K562 (cell line): ENCODE data around the gene PRPS2. TPM values are rescaled to one million over a fixed set of nuclear protein-coding genes. Genes with fewer than 3 reads are reported as not detected.
A peak's percentile ranks its signal among the peaks of the same experiment; 100 is the strongest.

Experiments
- IFI16 ChIP-seq: fragments of 250-450 bp; sonication (Bioruptor Pico); IDR thresholded peaks from 2 replicates; pipeline ENCODE4 v2.1.2; 2022; ENCODE audit warnings: mild to moderate bottlenecking, inconsistent platforms
- MTF1 ChIP-seq: fragments of 250-450 bp; sonication (Bioruptor Pico); IDR thresholded peaks from 2 replicates; pipeline ENCODE4 v1.9.0; 2021; ENCODE audit warnings: moderate library complexity, mild to moderate bottlenecking, inconsistent platforms, borderline replicate concordance
- PHB ChIP-seq: fragments of 250-450 bp; sonication (Bioruptor Pico); IDR thresholded peaks from 2 replicates; pipeline ENCODE4 v1.5.0; 2021
- PHB2 ChIP-seq: fragments of 450-650 bp; IDR thresholded peaks from 2 replicates; pipeline ENCODE4 v1.6.1; 2017; ENCODE audit warnings: low read depth
- SMC3 ChIP-seq: conservative IDR thresholded peaks from 2 replicates; pipeline ENCODE4 v1.6.1; 2011; ENCODE audit warnings: low read depth, low read length, improper control_type of control experiment; ENCODE audit not compliant: insufficient read depth
- TCF3 ChIP-seq: sonication (generic); formaldehyde crosslinking; IDR thresholded peaks from 2 replicates; pipeline ENCODE4 v1.4.0; 2020; ENCODE audit warnings: mild to moderate bottlenecking, missing genetic modification reagents
- polyA plus RNA-seq, 8 experiments: library from polyadenylated mRNA; depleted of rRNA in 4 of 8; stranded (reverse) in 5 of 8; unstranded in 3 of 8; fragments of >200 nt; fragmentation: Nextera tagmentation in 2 of 8; fragmentation: Illumina TruSeq in 1 of 8; extraction: Ambion mirVana in 2 of 8; extraction: Trizol in 1 of 8; gene quantifications; 2 replicates each; pipeline versions ENCODE4 v1.2.1 to v1.2.3, GENCODE V29; 2011 to 2014; ENCODE audit warnings: inconsistent platforms in 1 of 8, missing spikeins in 1 of 8
- total RNA-seq, 7 experiments: library from RNA; depleted of rRNA in 6 of 7; stranded (reverse); fragments of >200 nt in 6 of 7; fragmentation: Illumina TruSeq in 2 of 7; extraction: Trizol in 2 of 7; gene quantifications; 2 replicates each; pipeline versions ENCODE4 v1.2.1 to v1.2.3, GENCODE V29; 2011 to 2021; ENCODE audit warnings: low replicate concordance in 1 of 7
- TF ChIP-seq, protein P1 (sequence below): sonication (generic); formaldehyde crosslinking; IDR thresholded peaks from 2 replicates; pipeline ENCODE4 v1.8.0; 2022; ENCODE audit warnings: missing genetic modification reagents, mild to moderate bottlenecking, borderline replicate concordance
- TF ChIP-seq, protein P2 (sequence below), 2 experiments: fragments of 450-650 bp; conservative IDR thresholded peaks; 2 replicates each; pipeline ENCODE4 v1.6.1; 2017; ENCODE audit warnings: mild to moderate bottlenecking in 2 of 2, moderate library complexity in 2 of 2
- TF ChIP-seq, protein P3 (sequence below), 2 experiments: fragments of 450-650 bp; formaldehyde crosslinking in 1 of 2; IDR thresholded peaks; 2 replicates each; pipeline versions ENCODE4 v1.4.0 to v1.6.1; 2014 to 2020; ENCODE audit warnings: mild to moderate bottlenecking in 2 of 2, borderline replicate concordance in 1 of 2, low read depth in 1 of 2

Gene PRPS2
- total and polyA plus RNA-seq, 9 of the 15 experiments (the other 6 are each of a cell fraction or from before 2014, with no cell fraction given) = 50.3 to 85.0 (median 62.1) TPM

DNA sequence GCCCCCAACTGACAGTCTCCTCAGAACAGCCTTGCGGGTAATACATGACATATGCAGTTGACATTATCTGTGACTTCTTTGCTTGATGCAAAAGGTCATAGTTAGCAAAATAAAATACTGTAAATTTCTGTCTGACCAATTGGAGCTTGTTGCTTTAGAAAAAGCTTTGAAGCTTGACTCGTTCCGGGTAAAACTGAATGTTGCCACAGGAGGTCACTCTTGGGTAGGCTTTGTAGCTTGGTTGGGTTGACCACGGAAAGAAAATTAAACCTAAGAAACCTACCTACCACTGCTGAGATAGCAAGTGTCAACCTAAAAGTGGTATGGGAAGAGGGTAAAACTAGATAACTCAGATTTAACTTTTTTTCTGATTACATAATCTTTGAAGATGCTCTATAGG lies 23.2 kb downstream of the PRPS2 start (continued):
- TF ChIP-seq SMC3 (0 out of 2 replicates have a peak, but pooled peaks have one; percentile 8), IFI16 (no peak), TCF3 (CRISPR knock-in tag) (no peak), MTF1 (no peak), PHB2 (no peak), PHB (CRISPR knock-in tag) (no peak)
- TF ChIP-seq, protein P1, sequence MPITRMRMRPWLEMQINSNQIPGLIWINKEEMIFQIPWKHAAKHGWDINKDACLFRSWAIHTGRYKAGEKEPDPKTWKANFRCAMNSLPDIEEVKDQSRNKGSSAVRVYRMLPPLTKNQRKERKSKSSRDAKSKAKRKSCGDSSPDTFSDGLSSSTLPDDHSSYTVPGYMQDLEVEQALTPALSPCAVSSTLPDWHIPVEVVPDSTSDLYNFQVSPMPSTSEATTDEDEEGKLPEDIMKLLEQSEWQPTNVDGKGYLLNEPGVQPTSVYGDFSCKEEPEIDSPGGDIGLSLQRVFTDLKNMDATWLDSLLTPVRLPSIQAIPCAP (CRISPR knock-in tag) = no peak
- TF ChIP-seq, protein P2, sequence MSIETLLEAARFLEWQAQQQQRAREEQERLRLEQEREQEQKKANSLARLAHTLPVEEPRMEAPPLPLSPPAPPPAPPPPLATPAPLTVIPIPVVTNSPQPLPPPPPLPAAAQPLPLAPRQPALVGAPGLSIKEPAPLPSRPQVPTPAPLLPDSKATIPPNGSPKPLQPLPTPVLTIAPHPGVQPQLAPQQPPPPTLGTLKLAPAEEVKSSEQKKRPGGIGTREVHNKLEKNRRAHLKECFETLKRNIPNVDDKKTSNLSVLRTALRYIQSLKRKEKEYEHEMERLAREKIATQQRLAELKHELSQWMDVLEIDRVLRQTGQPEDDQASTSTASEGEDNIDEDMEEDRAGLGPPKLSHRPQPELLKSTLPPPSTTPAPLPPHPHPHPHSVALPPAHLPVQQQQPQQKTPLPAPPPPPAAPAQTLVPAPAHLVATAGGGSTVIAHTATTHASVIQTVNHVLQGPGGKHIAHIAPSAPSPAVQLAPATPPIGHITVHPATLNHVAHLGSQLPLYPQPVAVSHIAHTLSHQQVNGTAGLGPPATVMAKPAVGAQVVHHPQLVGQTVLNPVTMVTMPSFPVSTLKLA (conservative IDR thresholded peaks at IDR 0.05) = no peak
- TF ChIP-seq, protein P3, sequence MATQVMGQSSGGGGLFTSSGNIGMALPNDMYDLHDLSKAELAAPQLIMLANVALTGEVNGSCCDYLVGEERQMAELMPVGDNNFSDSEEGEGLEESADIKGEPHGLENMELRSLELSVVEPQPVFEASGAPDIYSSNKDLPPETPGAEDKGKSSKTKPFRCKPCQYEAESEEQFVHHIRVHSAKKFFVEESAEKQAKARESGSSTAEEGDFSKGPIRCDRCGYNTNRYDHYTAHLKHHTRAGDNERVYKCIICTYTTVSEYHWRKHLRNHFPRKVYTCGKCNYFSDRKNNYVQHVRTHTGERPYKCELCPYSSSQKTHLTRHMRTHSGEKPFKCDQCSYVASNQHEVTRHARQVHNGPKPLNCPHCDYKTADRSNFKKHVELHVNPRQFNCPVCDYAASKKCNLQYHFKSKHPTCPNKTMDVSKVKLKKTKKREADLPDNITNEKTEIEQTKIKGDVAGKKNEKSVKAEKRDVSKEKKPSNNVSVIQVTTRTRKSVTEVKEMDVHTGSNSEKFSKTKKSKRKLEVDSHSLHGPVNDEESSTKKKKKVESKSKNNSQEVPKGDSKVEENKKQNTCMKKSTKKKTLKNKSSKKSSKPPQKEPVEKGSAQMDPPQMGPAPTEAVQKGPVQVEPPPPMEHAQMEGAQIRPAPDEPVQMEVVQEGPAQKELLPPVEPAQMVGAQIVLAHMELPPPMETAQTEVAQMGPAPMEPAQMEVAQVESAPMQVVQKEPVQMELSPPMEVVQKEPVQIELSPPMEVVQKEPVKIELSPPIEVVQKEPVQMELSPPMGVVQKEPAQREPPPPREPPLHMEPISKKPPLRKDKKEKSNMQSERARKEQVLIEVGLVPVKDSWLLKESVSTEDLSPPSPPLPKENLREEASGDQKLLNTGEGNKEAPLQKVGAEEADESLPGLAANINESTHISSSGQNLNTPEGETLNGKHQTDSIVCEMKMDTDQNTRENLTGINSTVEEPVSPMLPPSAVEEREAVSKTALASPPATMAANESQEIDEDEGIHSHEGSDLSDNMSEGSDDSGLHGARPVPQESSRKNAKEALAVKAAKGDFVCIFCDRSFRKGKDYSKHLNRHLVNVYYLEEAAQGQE (IDR thresholded peaks at IDR 0.05; ENCODE audit: borderline replicate concordance) = peak; percentile 17; the same call in 1 of the 2 replicates
- TF ChIP-seq, protein P3 (CRISPR knock-in tag; IDR thresholded peaks at IDR 0.05; ENCODE audit: low read depth) = no peak
